Stomach (tissue), 9 donors: Measurements from ENCODE around the gene MCC. TPM values are rescaled to one million over a fixed set of nuclear protein-coding genes. Genes with fewer than 3 reads are reported as not detected.

ENCODE experiments used
- DNase-seq, 2 donors: peaks; one replicate each; pipeline versions ENCODE4 v3.0.0 to v3.0.0-alpha.2; 2013 to 2019
- H3K27ac ChIP-seq, 5 donors: fragments of 200-600 bp in 4 of 5; sonication (generic) in 4 of 5; one replicate each; pipeline ENCODE4 v1.5.1; 2013 to 2019; ENCODE audit warnings: mild to moderate bottlenecking in 1 of 5, moderate library complexity in 1 of 5
- H3K27me3 ChIP-seq, 3 donors: fragments of 200-600 bp; sonication (generic); one replicate each; pipeline ENCODE4 v1.5.1; 2017 to 2019; ENCODE audit warnings: mixed run types in 1 of 3
- H3K36me3 ChIP-seq, 4 donors: fragments of 200-600 bp; sonication (generic); 1 replicate in 3 of 4; 2 replicates in 1 of 4; pipeline ENCODE4 v1.5.1; 2016 to 2019
- H3K4me1 ChIP-seq, 4 donors: fragments of 200-600 bp; sonication (generic); one replicate each; pipeline ENCODE4 v1.5.1; 2016 to 2019
- H3K4me3 ChIP-seq, 4 donors: fragments of 200-600 bp; sonication (generic) in 3 of 4; one replicate each; pipeline ENCODE4 v1.5.1; 2016 to 2019; ENCODE audit warnings: mild to moderate bottlenecking in 1 of 4
- H3K9me3 ChIP-seq, 4 donors: fragments of 200-600 bp; sonication (generic); one replicate each; pipeline ENCODE4 v1.5.1; 2016 to 2019
- CTCF ChIP-seq, 7 experiments: fragments of 450-650 bp in 4 of 7; fragments of 200-600 bp in 3 of 7; sonication (generic) in 3 of 7; IDR thresholded peaks; one replicate each; pipeline ENCODE4 v1.5.1; 2016 to 2019; ENCODE audit warnings: antibody characterized with exemption in 7 of 7, control low read depth in 2 of 7, mild to moderate bottlenecking in 1 of 7
- EP300 ChIP-seq: sonication (generic); formaldehyde crosslinking; IDR thresholded peaks from one replicate; pipeline ENCODE4 v1.6.1; 2017; ENCODE audit warnings: antibody characterized with exemption
- POLR2A ChIP-seq, 4 donors: fragments of 450-650 bp; IDR thresholded peaks; one replicate each; pipeline ENCODE4 v1.6.1; 2016; ENCODE audit warnings: antibody characterized with exemption in 4 of 4, control low read depth in 2 of 4, mild to moderate bottlenecking in 1 of 4, moderate library complexity in 1 of 4
- POLR2AphosphoS5 ChIP-seq, 3 donors: sonication (generic); formaldehyde crosslinking; IDR thresholded peaks; one replicate each; pipeline ENCODE4 v1.6.1; 2016; ENCODE audit warnings: antibody characterized with exemption in 3 of 3
- WGBS, 5 donors: extraction: QIAGEN DNeasy Blood & Tissue Kit in 3 of 5; methylation state at CpG; one replicate each; pipeline versions ENCODE4 v1.1.5 to v1.1.7; 2013 to 2018; 5-methylcytosine and 5-hydroxymethylcytosine counted together
- intact Hi-C: fragments of 100-400 bp; cut with DNase I; formaldehyde crosslinking; loops from one replicate; pipeline ENCODE4 v1.15.1; 2023; ENCODE audit warnings: low total_unique reads
- polyA plus RNA-seq, 3 donors: library from polyadenylated mRNA; stranded (reverse); fragments of 200-250 nt; gene quantifications; one replicate each; pipeline ENCODE4 v1.2.3, GENCODE V29; 2013
- total RNA-seq, 5 donors: library from RNA; depleted of rRNA; stranded (reverse); fragments of >200 nt; gene quantifications; one replicate each; pipeline versions ENCODE4 v1.1.0 to v1.2.3, GENCODE V29; 2014 to 2016
- donor health status: healthy with polysubstance abuse.
- donor health status: Bipolar disorder and iron deficiency.
- donor health status: healthy.

Gene MCC
- total and polyA plus RNA-seq, 8 donors, result 3.8 to 35.1 (median 8.9) TPM

GRCh38 chr5:113181853-113182490, 306.3 kb downstream of the MCC start:
- no peaks in the 10 kb centered on the region for H3K36me3 ChIP-seq
- H3K27me3 ChIP-seq, result no peaks in the 10 kb centered on the region
- H3K4me1 ChIP-seq, result peaks cover 0 to 32% (median 9%) of the 10 kb centered on the region in 4 donors
- no peaks in the 10 kb centered on the region for H3K9me3 ChIP-seq
- no peak for DNase-seq
- H3K27ac ChIP-seq, result no peak overlapping the region
- TF ChIP-seq POLR2A (IDR thresholded peaks at IDR 0.05) (no peak), CTCF (IDR thresholded peaks at IDR 0.05) (no peak), POLR2AphosphoS5 (IDR thresholded peaks at IDR 0.05) (no peak), EP300 (no peak)
- no peak overlapping the region for H3K4me3 ChIP-seq
- WGBS, 5 donors, result 77 to 90% (median 88%) methylated on average over 3 of the region's 3 CpGs
- intact Hi-C loops, result no loop called here

GRCh38 chr5:113181409-113181808, 306.8 kb downstream of the MCC start:
- DNase-seq, result no peak
- H3K4me1 ChIP-seq, result peaks cover 0 to 32% (median 9%) of the 10 kb centered on the region in 4 donors
- intact Hi-C loops, result no loop called here
- H3K36me3 ChIP-seq, result no peaks in the 10 kb centered on the region
- 78 to 86% (median 82%) methylated on average over 1 of the region's 1 CpG for WGBS, 5 donors
- no peaks in the 10 kb centered on the region for H3K9me3 ChIP-seq
- no peak for TF ChIP-seq POLR2A (IDR thresholded peaks at IDR 0.05)
- TF ChIP-seq CTCF (IDR thresholded peaks at IDR 0.05), result no peak
- TF ChIP-seq POLR2AphosphoS5 (IDR thresholded peaks at IDR 0.05), result no peak
- TF ChIP-seq EP300, result no peak
- H3K4me3 ChIP-seq, result no peak overlapping the region
- no peak overlapping the region for H3K27ac ChIP-seq
- no peaks in the 10 kb centered on the region for H3K27me3 ChIP-seq

- Histone ChIP-seq H3K4me1 (peaks cover 0 to 24% (median 9%) of the 10 kb centered on the region in 4 donors), H3K9me3 (no peaks in the 10 kb centered on the region), H3K36me3 (no peaks in the 10 kb centered on the region), H3K27me3 (no peaks in the 10 kb centered on the region), H3K4me3 (no peak overlapping the region), H3K27ac (no peak overlapping the region)
- DNase-seq, result peak in 1 of 2 donors; percentile 62
- intact Hi-C loops, result no loop called here
- TF ChIP-seq CTCF (IDR thresholded peaks at IDR 0.05) (no peak), POLR2AphosphoS5 (IDR thresholded peaks at IDR 0.05) (no peak), POLR2A (IDR thresholded peaks at IDR 0.05) (no peak), EP300 (no peak)
Measured at GRCh38 chr5:113179156-113179555, 309.1 kb downstream of the MCC start.

- no peak overlapping the region for H3K4me3 ChIP-seq
- H3K27me3 ChIP-seq, result no peaks in the 10 kb centered on the region
- TF ChIP-seq POLR2AphosphoS5 (IDR thresholded peaks at IDR 0.05) (no peak), EP300 (no peak), POLR2A (IDR thresholded peaks at IDR 0.05) (no peak), CTCF (IDR thresholded peaks at IDR 0.05) (no peak)
- no peak for DNase-seq
- peaks cover 0 to 24% (median 9%) of the 10 kb centered on the region in 4 donors for H3K4me1 ChIP-seq
- H3K27ac ChIP-seq, result no peak overlapping the region
- H3K36me3 ChIP-seq, result no peaks in the 10 kb centered on the region
- intact Hi-C loops, result no loop called here
- H3K9me3 ChIP-seq, result no peaks in the 10 kb centered on the region
- WGBS, 5 donors, result 70 to 83% (median 79%) methylated on average over 6 of the region's 6 CpGs
Measured at GRCh38 chr5:113178073-113178779, 310.0 kb downstream of the MCC start.
